Immature natural killer cell (primary cell): ENCODE measurements around the gene GLI3. TPM values are rescaled to one million over a fixed set of nuclear protein-coding genes. Genes with fewer than 3 reads are reported as not detected.

Source experiments
- DNase-seq, 3 donors: peaks; one replicate each; pipeline ENCODE4 v3.0.0; 2022; ENCODE audit warnings: mixed read lengths in 1 of 3
- H3K27ac Mint-ChIP-seq, 6 donors: one replicate each; pipeline ENCODE4 v1.8.0; 2020; ENCODE audit warnings: mixed read lengths in 6 of 6, mild to moderate bottlenecking in 5 of 6, inconsistent platforms in 4 of 6, moderate library complexity in 3 of 6
- H3K27me3 Mint-ChIP-seq, 3 donors: one replicate each; pipeline ENCODE4 v1.8.0; 2020 to 2021; ENCODE audit warnings: low read depth in 3 of 3, mild to moderate bottlenecking in 3 of 3, mixed read lengths in 3 of 3, moderate library complexity in 3 of 3, inconsistent platforms in 1 of 3
- H3K36me3 Mint-ChIP-seq, 3 donors: one replicate each; pipeline ENCODE4 v1.8.0; 2020; ENCODE audit warnings: mixed read lengths in 3 of 3, inconsistent platforms in 2 of 3, mild to moderate bottlenecking in 2 of 3
- H3K4me1 Mint-ChIP-seq, 2 donors: one replicate each; pipeline ENCODE4 v1.8.0; 2020; ENCODE audit warnings: inconsistent platforms in 2 of 2, mild to moderate bottlenecking in 2 of 2, mixed read lengths in 2 of 2, moderate library complexity in 1 of 2
- H3K4me3 Mint-ChIP-seq, 5 donors: one replicate each; pipeline ENCODE4 v1.8.0; 2020; ENCODE audit warnings: mild to moderate bottlenecking in 5 of 5, mixed read lengths in 5 of 5, inconsistent platforms in 3 of 5, moderate library complexity in 3 of 5
- H3K9me3 Mint-ChIP-seq, 6 donors: one replicate each; pipeline ENCODE4 v1.8.0; 2020; ENCODE audit warnings: mild to moderate bottlenecking in 6 of 6, mixed read lengths in 6 of 6, inconsistent platforms in 4 of 6, moderate library complexity in 3 of 6
- polyA plus RNA-seq, 3 donors: library from polyadenylated mRNA; unstranded; fragments of 300-500 nt; fragmentation: Illumina TruSeq; gene quantifications; one replicate each; pipeline ENCODE4 v1.2.3, GENCODE V29; 2021

GLI3 gene
- polyA plus RNA-seq, 3 donors from 2014 or later, result 0.63 to 1.6 TPM; not detected in 1

- Mint-ChIP-seq H3K9me3 (no peaks in the 10 kb centered on the region), H3K27me3 (peaks cover 3 to 16% (median 6%) of the 10 kb centered on the region in 3 donors), H3K27ac (no peak overlapping the region), H3K4me3 (no peak overlapping the region), H3K4me1 (peaks cover 5% of the 10 kb centered on the region in 2 donors), H3K36me3 (no peaks in the 10 kb centered on the region)
- DNase-seq, result no peak
Measured at GRCh38 chr7:41928781-41929180, 308.2 kb downstream of the GLI3 start.

- Mint-ChIP-seq H3K4me1 (peaks cover 5% of the 10 kb centered on the region in 2 donors), H3K27me3 (peaks cover 3 to 16% (median 6%) of the 10 kb centered on the region in 3 donors), H3K4me3 (no peak overlapping the region), H3K27ac (no peak overlapping the region), H3K9me3 (no peaks in the 10 kb centered on the region), H3K36me3 (no peaks in the 10 kb centered on the region)
- no peak for DNase-seq
Measured at GRCh38 chr7:41928166-41928565, 308.8 kb downstream of the GLI3 start.

- Mint-ChIP-seq H3K4me3 (no peak overlapping the region), H3K9me3 (no peaks in the 10 kb centered on the region), H3K36me3 (no peaks in the 10 kb centered on the region), H3K4me1 (peaks cover 5% of the 10 kb centered on the region in 2 donors), H3K27me3 (peaks cover 1 to 16% (median 3%) of the 10 kb centered on the region in 3 donors), H3K27ac (peak overlapping the region in 1 of 6 donors; percentile 37)
- DNase-seq, result no peak
Measured at GRCh38 chr7:41927380-41927779, 309.6 kb downstream of the GLI3 start.

GRCh38 chr7:41925946-41926345 lies 311.1 kb downstream of the GLI3 start:
- no peak overlapping the region for H3K4me3 Mint-ChIP-seq
- H3K36me3 Mint-ChIP-seq, result no peaks in the 10 kb centered on the region
- peaks cover 5% of the 10 kb centered on the region in 2 donors for H3K4me1 Mint-ChIP-seq
- no peaks in the 10 kb centered on the region for H3K9me3 Mint-ChIP-seq
- no peak overlapping the region for H3K27ac Mint-ChIP-seq
- H3K27me3 Mint-ChIP-seq, result peaks cover 0 to 16% (median 3%) of the 10 kb centered on the region in 3 donors
- DNase-seq, result no peak

GRCh38 chr7:41924796-41925195 lies 312.2 kb downstream of the GLI3 start:
- Mint-ChIP-seq H3K4me1 (peaks cover 5% of the 10 kb centered on the region in 2 donors), H3K27ac (no peak overlapping the region), H3K4me3 (no peak overlapping the region), H3K27me3 (peaks cover 0 to 16% (median 3%) of the 10 kb centered on the region in 3 donors), H3K36me3 (no peaks in the 10 kb centered on the region), H3K9me3 (no peaks in the 10 kb centered on the region)
- no peak for DNase-seq

GRCh38 chr7:41922373-41922772 lies 314.6 kb downstream of the GLI3 start:
- H3K27ac Mint-ChIP-seq, result no peak overlapping the region
- peaks cover 0 to under 1% of the 10 kb centered on the region in 2 donors for H3K4me1 Mint-ChIP-seq
- H3K9me3 Mint-ChIP-seq, result no peaks in the 10 kb centered on the region
- H3K4me3 Mint-ChIP-seq, result no peak overlapping the region
- no peak for DNase-seq
- no peaks in the 10 kb centered on the region for H3K36me3 Mint-ChIP-seq
- H3K27me3 Mint-ChIP-seq, result peaks cover 0 to 5% (median 3%) of the 10 kb centered on the region in 3 donors

GRCh38 chr7:41921453-41921981 lies 315.5 kb downstream of the GLI3 start:
- no peak overlapping the region for H3K4me3 Mint-ChIP-seq
- no peak for DNase-seq
- H3K36me3 Mint-ChIP-seq, result no peaks in the 10 kb centered on the region
- no peaks in the 10 kb centered on the region for H3K9me3 Mint-ChIP-seq
- H3K27ac Mint-ChIP-seq, result no peak overlapping the region
- no peaks in the 10 kb centered on the region for H3K4me1 Mint-ChIP-seq
- peaks cover 0 to 3% (median 2%) of the 10 kb centered on the region in 3 donors for H3K27me3 Mint-ChIP-seq

- H3K4me1 Mint-ChIP-seq, result no peaks in the 10 kb centered on the region
- peaks cover 0 to 3% (median 0%) of the 10 kb centered on the region in 3 donors for H3K27me3 Mint-ChIP-seq
- H3K4me3 Mint-ChIP-seq, result no peak overlapping the region
- H3K9me3 Mint-ChIP-seq, result no peaks in the 10 kb centered on the region
- H3K36me3 Mint-ChIP-seq, result no peaks in the 10 kb centered on the region
- no peak overlapping the region for H3K27ac Mint-ChIP-seq
- no peak for DNase-seq
Measured at GRCh38 chr7:41918597-41918996, 318.4 kb downstream of the GLI3 start.

GRCh38 chr7:41916450-41916927 lies 320.5 kb downstream of the GLI3 start:
- Mint-ChIP-seq H3K4me3 (no peak overlapping the region), H3K4me1 (no peaks in the 10 kb centered on the region), H3K36me3 (no peaks in the 10 kb centered on the region), H3K27ac (no peak overlapping the region), H3K27me3 (peaks cover 0 to 3% (median 0%) of the 10 kb centered on the region in 3 donors), H3K9me3 (no peaks in the 10 kb centered on the region)
- DNase-seq, result no peak

- H3K4me3 Mint-ChIP-seq, result no peak overlapping the region
- H3K4me1 Mint-ChIP-seq, result no peaks in the 10 kb centered on the region
- no peak for DNase-seq
Measured at GRCh38 chr7:41915871-41916270, 321.1 kb downstream of the GLI3 start.

GRCh38 chr7:41912851-41913567 lies 324.0 kb downstream of the GLI3 start:
- peaks cover 0 to 6% (median 3%) of the 10 kb centered on the region in 3 donors for H3K27me3 Mint-ChIP-seq
- H3K4me1 Mint-ChIP-seq, result no peaks in the 10 kb centered on the region

More at GRCh38 chr7:41915871-41916270, 321.1 kb downstream of the GLI3 start:
- Mint-ChIP-seq H3K27ac (no peak overlapping the region), H3K9me3 (no peaks in the 10 kb centered on the region), H3K27me3 (peaks cover 0 to 3% (median 0%) of the 10 kb centered on the region in 3 donors), H3K36me3 (no peaks in the 10 kb centered on the region)

GRCh38 chr7:41912426-41912825 lies 324.6 kb downstream of the GLI3 start:
- no peaks in the 10 kb centered on the region for H3K4me1 Mint-ChIP-seq
- no peak for DNase-seq
- no peak overlapping the region for H3K27ac Mint-ChIP-seq
- no peaks in the 10 kb centered on the region for H3K9me3 Mint-ChIP-seq
- no peak overlapping the region for H3K4me3 Mint-ChIP-seq
- no peaks in the 10 kb centered on the region for H3K36me3 Mint-ChIP-seq
- peaks cover 0 to 6% (median 0%) of the 10 kb centered on the region in 3 donors for H3K27me3 Mint-ChIP-seq

More at GRCh38 chr7:41912851-41913567, 324.0 kb downstream of the GLI3 start:
- no peaks in the 10 kb centered on the region for H3K9me3 Mint-ChIP-seq
- H3K27ac Mint-ChIP-seq, result no peak overlapping the region
- no peaks in the 10 kb centered on the region for H3K36me3 Mint-ChIP-seq
- no peak overlapping the region for H3K4me3 Mint-ChIP-seq
- no peak for DNase-seq

- no peak overlapping the region for H3K27ac Mint-ChIP-seq
Measured at GRCh38 chr7:41911792-41912191, 325.2 kb downstream of the GLI3 start.

More at GRCh38 chr7:41911792-41912191, 325.2 kb downstream of the GLI3 start:
- peaks cover 0 to 6% (median 0%) of the 10 kb centered on the region in 3 donors for H3K27me3 Mint-ChIP-seq
- DNase-seq, result no peak
- H3K9me3 Mint-ChIP-seq, result no peaks in the 10 kb centered on the region
- no peaks in the 10 kb centered on the region for H3K4me1 Mint-ChIP-seq
- H3K36me3 Mint-ChIP-seq, result no peaks in the 10 kb centered on the region
- no peak overlapping the region for H3K4me3 Mint-ChIP-seq
